ENCODE results near the gene RAB31.
"Not testable (repeated sequence)": the region's sequence is repeated elsewhere in the genome, so short reads cannot be mapped to it uniquely, and the experiment has no call there.

Gene RAB31, protein sequence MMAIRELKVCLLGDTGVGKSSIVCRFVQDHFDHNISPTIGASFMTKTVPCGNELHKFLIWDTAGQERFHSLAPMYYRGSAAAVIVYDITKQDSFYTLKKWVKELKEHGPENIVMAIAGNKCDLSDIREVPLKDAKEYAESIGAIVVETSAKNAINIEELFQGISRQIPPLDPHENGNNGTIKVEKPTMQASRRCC

DNA sequence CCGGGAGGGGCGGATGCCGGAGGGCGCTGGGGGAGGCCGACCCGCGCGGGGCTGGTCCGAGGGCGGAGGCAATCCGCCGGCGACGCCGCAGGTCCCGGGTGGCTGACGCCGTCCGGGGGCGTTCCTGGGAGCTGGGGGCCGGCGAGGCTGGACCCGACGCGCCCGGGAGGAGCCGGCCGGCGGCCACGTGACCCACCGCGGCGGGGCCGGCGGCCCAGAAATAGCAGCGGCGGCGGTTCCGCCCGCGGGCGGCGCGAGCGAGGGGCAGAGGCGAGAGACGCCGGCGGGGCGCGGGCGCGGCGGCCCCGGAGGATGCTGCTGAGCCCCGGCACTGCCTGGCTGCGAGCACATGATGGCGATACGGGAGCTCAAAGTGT lies at the start of gene RAB31:
TSS of gene RAB31 (plus strand) at position 245 of the 377 bp plus-strand sequence. CDS start at position 350, 105 bp downstream.
- DNase-seq (ENCODE audit: low spot score): peak; percentile 64

GRCh38 chr18:9659499-9660375 lies 48.4 kb upstream of the RAB31 start:
- DNase-seq (ENCODE audit: low spot score): no peak

GRCh38 chr18:9661564-9661963 lies 46.5 kb upstream of the RAB31 start:
- DNase-seq (ENCODE audit: low spot score): no peak

- no peak for DNase-seq (ENCODE audit: low spot score)
Measured at GRCh38 chr18:9663377-9663776, 44.7 kb upstream of the RAB31 start.

GRCh38 chr18:9665314-9665713 lies 42.8 kb upstream of the RAB31 start:
- no peak for DNase-seq (ENCODE audit: low spot score)

DNA sequence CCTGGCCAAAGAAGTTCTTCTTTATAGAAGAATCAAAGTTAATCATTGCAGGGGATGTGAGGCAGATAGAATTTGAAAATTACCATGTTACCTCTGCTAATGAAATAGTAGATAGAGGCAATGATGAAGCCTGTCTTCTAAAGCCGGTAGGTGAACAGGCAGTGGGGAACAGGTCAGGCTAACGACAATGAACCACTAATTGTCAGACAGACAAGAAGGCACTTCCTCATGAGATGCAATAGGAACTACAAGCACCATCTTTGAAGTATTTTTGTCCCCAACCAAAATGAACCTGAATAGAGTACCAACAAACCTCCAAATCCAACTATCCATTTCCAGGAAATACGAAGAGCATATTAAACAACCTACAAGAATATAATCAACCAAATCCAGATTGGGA lies 41.6 kb upstream of the RAB31 start:
- DNase-seq (ENCODE audit: low spot score): no peak

DNA sequence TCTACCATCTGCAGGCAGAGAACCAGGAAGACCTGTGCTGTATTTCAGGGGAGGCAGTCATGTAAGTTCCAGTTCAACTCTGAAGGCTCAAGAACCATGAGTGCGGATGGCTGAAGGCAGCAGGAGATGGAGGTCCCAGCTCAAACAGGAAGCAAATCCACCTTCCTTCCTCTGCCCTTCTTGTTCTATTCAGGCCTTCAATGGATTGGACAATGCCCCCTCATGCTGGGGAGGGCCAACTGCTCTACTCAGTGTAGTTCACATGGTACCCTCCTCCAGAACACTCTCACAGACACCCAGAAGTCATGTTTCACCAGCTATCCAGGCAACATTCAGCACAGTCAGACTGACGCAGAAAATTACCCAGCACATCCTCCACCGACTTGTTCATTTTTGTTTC lies 39.1 kb upstream of the RAB31 start:
- no peak for DNase-seq (ENCODE audit: low spot score)

DNA sequence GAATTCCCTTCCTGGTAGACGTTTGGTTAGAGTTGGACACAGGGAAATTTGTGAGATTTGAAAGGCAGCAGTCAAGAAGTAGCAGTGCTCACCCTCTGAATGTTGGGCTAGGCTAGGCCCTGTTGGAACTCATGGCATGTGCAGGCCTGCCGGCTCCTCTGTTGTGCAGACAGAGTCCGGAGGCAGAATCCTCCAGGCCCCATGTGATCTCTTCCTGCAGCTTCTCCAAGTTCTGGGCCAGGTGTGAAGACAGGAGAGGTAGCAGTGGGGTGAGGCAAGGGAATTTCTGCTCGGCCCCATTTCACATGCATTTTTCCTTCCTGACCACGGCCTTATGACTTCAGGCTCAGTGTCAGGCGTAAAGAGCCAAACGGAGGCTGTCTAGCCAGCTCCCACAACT lies 36.9 kb upstream of the RAB31 start:
- DNase-seq (ENCODE audit: low spot score): no peak

DNA sequence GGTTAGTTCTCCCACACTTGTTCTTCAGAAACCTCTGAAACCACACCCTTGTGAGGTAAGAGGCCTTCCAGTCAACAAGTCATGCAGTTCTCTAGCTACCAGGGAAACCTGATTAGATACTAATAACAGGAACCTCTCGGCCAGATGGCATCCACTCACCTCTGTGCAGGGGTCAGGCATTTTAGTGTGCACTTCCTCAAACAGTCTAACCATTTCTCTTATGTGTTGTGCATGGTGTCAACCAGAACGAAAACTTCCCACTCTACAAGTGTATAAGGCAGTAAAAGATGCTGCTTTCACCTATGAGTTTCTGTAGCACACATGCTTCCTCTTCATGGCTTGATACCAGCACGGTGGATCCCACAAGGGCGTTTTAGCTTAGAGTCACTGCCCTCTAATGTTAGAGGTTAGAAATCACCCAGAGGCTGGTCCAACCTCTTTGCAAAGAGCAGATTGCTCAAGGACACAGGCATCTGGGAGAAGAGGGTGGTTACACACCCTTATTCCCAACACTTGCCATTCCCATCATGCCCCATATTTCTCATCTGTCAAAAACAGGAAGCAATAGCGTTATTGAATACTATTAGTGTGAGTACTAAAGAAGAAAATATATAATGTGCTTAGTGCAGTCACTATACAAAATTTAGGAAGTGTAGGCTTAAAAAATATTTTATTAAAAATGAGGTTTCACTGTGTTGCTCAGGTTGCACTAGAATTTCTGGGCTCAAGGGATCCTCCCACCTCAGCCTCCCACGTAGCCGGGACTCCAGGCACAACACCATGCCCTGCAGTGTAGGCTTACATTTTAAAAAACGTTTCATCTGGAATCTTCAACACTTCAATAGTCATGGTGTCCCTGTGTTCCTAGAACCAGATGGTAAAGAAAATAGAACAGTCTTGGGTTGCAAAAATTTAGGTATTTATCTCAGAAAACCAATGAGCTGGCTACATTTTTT lies 34.5 kb upstream of the RAB31 start:
- DNase-seq (ENCODE audit: low spot score): peak; percentile 69

GRCh38 chr18:9678216-9678615 lies 29.9 kb upstream of the RAB31 start:
- not testable (repeated sequence) for DNase-seq (ENCODE audit: low spot score)

- no peak for DNase-seq (ENCODE audit: low spot score)
Measured at GRCh38 chr18:9679125-9679524, 29.0 kb upstream of the RAB31 start.

DNA sequence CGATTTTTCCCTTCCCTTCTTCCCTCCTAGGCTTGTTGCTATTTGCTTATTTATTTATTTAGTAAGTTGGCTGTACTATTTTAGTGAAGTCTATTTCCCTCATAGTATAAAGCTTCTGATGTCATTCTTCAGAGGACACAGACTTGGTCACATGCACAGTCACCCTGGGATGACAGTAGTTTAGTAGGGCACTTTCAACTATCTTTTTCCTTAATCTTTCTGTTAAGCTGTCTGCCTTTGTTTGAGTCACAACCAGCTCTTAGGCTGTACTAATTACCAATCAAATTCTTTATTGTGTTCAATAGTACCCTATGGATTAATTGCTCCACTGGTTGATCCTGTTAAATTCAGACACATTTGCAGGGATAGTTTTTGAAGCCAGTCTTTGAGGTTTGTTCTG lies 26.9 kb upstream of the RAB31 start:
- no peak for DNase-seq (ENCODE audit: low spot score)

GRCh38 chr18:9682572-9682971 lies 25.5 kb upstream of the RAB31 start:
- DNase-seq (ENCODE audit: low spot score): no peak

DNA sequence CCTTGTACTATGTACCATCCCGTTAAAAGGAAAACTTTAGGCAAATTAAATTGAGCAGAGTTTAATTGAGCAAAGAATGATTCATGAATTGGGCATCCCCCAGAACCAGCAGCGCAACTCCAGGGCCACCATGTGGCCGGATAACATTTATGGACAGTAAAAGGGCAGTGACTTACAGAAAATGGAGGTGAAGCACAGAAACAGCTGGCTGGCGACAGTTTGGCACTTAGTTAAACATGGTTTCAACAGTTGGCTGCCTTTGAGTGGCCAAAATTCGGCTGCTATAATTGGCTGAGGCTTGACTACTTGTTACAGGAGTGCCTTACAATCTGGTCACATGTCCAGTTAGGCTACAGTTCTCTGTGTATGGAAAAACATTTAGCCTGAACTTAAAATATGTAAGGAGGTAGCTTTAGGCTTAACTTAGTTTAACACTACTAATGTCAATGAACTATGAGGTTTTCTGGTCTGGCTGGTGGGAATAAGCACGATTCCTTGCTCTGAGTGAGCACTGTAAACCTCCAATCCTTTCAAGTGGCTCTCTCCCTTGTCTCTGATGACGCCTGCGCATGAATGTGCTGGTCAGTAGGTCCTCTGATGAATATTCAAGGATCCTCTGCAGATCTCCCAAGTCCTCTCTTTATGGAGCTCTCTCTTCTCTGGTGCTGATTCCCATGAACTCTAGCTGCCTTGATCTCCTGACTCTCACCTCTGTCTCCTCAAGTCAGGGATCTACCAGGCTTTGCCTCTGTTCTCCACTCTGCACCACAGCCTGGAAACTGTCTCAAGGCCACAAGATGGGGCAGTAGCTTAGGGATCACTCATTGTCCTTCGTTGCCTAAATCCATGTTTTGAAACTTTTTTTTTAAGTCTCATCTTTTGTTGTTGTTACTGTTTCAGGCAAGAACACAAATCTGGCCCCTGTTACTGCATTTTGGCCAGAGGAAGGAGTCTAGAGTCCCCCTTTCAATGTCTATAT lies 24.4 kb upstream of the RAB31 start:
- peak; percentile 78 for DNase-seq (ENCODE audit: low spot score)

DNA sequence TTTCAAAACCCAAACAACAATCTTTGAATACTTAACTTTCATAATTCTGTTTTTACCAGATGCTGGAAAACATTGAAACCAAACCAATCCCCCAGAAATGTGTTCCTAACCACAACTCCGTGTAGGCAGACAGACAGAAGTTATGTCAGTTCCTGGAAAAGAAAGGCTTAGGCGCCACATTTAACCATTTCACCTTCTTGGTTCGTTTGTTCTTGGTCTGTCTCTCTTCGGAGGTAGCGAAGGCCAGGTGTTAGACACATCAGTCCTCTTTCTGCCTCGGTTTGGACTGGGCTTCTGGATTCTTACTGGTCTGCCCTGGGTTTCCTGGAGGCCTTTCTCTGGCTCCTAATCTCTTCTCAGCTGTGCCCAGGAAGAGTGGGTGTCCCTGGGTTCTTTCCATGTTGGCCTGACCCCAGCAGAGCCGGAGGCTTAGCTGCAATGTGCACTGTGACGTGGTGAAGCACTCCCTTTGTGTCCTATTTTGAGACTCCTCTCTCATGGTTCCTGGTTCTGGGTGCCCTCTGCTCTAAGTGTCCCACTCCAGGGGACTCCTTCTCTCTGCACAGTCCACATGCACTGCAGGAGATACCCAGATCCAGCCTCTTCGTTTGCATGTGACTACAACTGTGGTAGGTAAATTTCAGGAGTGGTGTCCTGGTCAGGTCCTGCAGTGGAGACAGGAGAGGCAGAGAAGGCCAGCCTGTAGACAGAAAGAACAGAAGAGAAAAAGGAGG lies 23.1 kb upstream of the RAB31 start:
- peak; percentile 25 for DNase-seq (ENCODE audit: low spot score)

DNA sequence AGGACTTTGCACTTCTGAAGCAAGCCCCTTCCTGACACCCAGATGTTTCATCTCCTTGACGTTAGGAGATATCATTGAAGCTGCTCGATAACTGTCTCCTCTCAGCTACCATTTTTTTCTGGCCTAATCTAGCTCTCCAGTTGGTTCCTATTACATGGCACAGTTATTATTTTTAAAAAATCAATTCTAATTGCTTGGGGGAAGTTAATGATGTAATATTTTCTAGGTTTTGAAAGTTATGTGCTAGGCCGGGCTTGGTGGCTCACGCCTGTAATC lies 22.5 kb upstream of the RAB31 start:
- DNase-seq (ENCODE audit: low spot score): no peak

DNA sequence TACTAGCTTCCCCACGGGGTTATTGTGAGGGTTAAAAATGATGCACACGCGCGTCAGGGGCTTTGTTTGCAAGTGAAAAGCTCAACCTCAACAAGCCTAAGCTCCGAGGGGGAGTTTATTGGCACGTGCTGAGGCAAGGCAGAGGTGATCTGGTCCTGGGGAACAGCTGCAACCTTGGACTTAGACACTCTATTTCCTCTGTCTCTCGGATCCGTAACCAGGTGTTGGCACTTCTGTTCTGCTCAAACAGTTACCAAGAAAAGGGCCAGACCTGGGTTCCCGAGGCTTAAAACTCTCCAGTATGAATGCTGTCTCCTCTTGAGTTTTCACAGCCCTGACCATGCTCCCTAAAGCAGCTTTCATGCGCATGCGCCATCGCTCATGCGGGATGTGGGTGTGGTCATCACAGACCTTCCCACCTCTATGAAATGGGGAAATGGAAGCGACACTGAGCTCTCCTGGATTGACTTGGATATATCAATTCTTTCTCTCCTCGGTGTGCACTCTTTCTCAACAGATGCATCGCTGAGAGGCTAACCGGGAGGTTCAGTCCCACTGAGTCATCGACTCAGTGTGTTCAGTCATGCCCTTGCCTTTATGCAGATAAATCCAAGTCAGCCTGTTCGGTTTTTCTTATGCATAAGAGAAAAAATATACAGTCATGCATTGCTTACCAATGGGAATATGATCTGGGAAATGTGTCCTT lies 19.9 kb upstream of the RAB31 start:
- DNase-seq (ENCODE audit: low spot score): no peak

DNA sequence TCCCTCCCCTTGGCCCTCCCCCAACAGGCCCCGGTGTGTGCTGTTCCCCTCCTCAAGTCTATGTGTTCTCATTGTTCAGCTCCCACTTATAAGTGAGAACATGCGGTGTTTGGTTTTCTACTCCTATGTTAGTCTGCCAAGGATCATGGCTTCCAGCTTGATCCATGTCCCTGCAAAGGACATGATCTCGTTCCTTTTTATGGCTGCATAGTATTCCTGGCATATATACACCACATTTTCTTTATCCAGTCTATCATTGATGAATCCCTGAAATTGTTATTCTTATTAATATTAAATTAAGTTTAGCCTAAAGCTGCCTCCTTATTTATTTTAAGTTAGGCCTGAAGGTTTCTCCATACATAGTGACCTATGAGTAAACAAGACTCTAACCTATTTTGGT lies 18.8 kb upstream of the RAB31 start:
- DNase-seq (ENCODE audit: low spot score): no peak

GRCh38 chr18:9690418-9691188 lies 17.5 kb upstream of the RAB31 start:
- no peak for DNase-seq (ENCODE audit: low spot score)
